GM18861 (cell line): ENCODE data around the gene WDR1.
A peak's percentile ranks its signal among the peaks of the same experiment; 100 is the strongest.

ENCODE experiments used
- ATAC-seq: cut with Tn5 transposase; IDR thresholded peaks from one replicate; pipeline ENCODE4 v1.9.1; 2021; ENCODE audit not compliant: unreplicated experiment

The WDR1 gene

DNA sequence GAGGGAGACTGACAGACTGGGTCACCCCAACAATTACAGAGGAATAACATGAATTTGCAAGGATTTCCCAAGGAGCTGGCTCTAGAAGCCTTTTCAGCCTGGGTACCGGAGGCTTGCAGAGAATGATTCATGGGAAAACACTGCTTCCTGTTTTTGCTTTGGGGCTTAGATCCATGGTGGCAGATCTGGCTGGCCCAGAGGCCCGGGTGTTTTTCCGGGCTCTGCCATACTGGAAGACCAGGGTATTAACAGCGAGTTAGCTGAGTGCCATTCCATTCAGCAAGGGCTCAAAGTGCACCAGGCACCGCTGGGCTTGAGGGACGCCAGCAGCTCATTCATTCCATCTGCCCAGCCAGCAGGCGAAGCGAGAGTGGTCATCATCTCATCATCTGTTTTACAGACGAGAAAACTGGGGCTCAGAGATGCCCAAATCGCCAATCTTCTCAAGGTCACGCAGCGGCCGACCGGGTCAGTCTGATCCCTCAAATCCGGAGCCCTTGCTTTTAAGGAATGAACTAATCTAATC lies 1.3 kb downstream of the WDR1 start:
- no peak for ATAC-seq

DNA sequence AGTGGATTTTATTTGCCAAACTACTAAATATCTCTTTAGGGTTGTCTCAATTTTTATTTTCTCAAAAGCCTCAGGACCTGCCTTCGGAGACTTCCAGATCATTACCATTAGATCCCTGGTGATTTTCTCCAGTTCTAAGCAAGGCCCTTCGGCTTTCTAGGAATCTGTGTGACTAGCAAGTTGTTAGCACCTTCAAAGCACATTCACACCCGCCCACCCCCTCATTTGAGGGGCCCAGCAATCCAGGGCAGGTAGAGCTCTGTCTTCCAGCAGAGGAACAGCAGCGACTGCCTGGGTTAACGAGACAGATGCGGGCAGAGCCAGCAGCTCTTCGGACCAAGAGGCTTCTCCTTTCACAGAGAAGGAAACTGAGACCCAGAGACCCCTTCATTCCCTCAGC lies 2.0 kb downstream of the WDR1 start:
- no peak for ATAC-seq

DNA sequence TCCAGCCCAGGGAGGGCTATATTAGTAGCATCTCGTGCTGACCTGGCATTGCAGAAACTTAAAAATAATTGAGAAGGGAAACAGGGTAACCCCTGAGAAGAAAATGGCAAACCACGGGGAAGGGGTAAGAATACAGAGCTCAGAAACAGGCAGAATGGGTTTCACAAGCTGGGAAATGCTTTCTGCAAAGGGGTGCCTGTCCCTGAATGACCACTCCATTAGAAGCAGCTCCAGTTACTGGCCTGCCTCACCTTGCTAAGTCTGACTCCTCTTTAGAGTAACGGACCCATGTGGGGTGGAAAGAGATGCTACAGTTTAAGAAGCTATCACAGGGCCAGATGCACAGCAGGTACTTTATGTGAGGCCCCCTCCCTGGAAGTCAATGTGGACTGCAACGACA lies 2.5 kb downstream of the WDR1 start:
- no peak for ATAC-seq

DNA sequence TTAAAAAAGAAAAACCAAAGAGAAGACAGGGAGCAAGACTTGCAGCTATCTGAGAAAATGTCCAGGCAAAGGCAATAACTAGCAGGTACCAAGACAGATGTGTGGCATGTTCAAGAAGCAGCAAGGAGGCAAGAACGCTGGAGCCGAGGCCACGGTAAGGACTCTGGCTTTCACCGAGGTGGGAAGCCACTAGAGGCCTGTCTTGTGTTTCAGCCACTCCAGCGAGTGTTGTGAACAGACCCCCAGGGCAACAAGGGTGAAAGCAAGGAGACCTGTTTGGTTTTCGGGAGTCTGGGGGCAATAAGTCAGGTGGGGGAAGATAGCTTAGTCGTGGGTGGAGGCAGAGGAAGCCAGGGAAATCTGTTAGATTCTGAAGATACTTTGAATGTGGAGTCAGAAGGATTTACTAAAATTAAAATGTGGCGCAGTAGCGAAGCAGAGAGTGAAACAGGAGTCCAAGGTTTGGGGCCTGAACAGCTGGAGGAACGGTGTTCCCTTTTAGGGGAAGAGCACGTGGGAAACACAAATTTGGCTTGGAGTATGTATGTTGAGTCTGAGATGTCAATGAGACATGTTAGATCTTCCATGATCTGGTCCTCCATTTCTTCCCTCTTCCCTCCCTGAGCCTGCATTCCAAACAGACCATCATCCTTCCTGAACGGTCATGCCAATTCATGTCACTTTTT lies 3.1 kb downstream of the WDR1 start:
- ATAC-seq: no peak

DNA sequence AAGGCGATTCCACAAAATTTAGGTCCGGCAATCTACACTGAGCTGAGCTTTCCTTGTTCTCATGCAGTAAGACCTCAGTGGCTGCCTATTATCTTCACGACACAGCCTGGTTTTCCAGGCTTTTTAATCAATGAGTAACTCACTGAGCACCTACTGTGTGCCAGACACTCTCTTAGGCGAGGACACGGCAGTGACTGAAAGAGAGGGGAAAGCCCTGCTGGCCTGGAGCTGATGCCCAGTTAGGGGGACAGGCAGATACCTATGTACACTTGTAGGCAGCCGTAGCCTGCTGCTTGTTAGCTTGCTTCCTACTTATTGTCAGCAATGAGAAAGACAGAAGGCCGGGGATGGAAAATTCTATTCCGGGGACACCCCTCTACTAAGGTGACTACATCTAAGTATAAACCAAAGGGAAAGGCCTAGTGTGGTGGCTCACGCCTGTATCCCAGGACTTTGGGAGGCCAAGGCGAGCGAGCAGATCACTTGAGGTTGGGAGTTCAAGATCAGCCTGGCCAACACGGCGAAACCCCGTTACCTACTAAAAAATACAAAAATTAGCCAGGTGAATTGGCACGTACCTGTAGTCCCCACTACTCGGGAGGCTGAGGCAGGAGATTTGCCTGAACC lies 3.8 kb downstream of the WDR1 start:
- ATAC-seq: no peak

DNA sequence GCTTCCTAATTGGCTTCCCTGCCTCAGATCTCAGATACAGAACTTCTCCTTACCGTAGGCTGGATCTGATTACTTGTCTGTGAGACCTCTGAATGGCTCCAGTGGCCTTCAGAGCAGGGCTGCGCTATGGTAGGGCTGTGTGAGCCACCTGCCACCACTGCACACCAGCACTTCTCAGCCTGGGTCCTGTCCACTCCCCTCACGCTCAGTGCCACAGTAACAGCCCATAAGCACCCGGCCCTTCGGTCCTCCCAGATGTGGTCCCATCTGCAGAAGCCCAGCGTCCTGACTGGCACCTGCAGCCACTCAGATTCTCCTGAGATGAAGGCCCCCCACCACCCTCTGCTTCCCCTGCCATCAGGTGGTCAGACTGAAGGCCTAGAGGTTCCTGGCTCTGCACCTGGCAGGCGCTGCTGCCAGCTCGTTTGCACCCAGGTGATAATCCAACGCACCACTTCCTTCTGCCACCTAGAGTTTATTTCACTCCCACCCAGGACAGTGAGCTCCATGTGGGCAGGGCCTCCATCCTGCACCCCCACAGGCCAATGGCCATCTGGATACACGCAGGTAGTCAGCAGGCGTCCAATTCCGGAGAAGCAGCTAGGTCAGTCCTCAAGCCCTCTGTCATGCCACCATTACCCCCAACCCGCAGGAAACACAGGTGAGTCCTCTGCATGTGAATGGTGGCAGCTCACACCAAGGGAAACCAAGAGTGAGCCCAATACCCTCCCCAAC lies 5.4 kb downstream of the WDR1 start:
- no peak for ATAC-seq

DNA sequence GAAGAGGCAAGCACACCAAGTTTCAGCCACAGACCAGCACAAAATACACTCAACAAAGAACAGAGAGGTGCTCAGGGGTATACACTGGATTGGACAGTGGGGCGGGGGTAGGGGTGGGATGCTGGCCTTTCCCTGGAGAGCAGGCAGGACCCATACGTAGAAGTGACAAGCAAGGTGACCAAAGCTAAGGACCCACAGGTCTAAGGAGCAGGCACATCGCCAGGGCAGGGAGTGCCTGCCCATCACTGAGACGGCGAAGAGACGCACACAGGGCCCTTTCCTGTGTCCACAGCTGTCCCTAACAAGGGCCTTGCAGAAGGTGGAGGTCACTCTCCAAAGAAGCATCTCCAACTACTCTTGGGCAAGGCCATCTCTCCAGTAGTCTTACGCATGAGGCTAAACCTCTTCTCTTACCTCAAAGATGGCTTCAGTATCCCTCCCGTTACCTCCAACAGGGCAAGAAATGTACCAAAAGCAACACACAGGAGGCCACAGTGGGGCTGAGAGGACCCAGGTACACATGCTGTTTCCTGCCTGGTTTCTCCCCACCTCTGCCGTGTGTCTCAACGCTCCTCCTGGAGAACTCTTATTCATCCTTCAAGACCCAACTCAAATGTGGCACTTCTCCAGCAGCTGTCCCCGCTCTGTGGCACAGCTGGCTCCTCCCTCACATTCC lies 6.5 kb downstream of the WDR1 start:
- no peak for ATAC-seq

DNA sequence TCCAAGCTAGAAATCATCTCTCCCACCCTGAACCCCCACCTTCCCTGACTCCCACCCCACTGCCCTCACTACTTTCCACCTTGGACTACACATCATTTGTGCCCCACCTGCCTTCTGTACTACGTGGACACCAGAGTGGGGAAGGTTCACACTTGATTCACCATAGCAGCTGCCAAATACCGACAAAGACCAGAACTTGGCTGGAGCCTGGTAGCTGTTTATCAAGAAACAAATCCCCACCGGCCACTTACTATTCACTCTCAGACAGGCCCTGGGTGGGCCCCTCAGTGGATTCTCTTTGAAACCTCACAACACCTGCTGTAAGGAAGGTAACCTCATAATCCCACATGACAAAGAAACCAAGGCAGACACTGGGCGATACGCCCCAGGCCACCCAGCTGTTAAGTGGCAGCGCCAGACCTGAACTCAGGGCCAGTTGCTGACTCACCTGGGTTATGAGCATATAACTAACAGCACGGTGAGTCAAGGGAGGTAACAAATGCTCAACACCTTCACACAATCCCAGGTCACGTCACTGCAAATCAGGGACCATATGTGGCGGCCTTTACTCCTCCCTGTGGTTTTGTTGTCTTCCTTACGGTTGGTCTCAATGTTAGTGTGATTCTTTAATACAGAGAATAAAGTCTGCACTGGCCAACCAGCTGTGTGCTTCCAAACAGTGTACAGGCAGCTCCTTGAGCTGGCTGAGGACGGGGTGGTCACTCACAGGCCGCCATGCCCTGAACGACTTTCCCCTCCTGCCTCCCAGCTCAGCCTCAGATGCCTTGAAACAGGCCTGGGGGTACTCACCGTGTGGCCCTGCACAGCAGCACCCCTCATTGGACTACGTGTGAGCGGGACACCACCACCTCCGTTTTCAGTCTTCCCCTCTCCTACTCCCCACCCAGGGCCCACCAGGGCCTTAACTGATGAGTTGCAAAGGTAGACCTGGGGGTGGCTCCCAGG lies 7.5 kb downstream of the WDR1 start:
- ATAC-seq: no peak

DNA sequence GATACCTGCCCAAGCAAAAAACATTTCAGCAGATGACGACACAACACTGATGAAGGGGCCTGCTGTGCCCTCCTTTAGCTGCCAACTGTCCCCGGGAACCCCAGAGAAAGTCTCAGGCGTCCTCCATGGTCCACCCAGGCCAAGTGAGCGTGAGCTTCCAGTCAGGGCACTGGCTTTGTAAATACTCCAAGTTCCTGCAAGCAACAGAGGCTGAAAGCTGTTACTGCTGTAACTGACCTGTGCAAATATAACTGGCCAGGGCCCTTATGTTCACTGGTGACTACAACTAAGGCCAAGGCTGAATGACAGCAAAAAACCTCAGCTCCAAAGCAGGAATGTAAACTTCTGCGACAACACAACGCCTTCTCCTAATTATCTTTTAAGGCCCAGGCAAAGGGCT lies 8.2 kb downstream of the WDR1 start:
- no peak for ATAC-seq

DNA sequence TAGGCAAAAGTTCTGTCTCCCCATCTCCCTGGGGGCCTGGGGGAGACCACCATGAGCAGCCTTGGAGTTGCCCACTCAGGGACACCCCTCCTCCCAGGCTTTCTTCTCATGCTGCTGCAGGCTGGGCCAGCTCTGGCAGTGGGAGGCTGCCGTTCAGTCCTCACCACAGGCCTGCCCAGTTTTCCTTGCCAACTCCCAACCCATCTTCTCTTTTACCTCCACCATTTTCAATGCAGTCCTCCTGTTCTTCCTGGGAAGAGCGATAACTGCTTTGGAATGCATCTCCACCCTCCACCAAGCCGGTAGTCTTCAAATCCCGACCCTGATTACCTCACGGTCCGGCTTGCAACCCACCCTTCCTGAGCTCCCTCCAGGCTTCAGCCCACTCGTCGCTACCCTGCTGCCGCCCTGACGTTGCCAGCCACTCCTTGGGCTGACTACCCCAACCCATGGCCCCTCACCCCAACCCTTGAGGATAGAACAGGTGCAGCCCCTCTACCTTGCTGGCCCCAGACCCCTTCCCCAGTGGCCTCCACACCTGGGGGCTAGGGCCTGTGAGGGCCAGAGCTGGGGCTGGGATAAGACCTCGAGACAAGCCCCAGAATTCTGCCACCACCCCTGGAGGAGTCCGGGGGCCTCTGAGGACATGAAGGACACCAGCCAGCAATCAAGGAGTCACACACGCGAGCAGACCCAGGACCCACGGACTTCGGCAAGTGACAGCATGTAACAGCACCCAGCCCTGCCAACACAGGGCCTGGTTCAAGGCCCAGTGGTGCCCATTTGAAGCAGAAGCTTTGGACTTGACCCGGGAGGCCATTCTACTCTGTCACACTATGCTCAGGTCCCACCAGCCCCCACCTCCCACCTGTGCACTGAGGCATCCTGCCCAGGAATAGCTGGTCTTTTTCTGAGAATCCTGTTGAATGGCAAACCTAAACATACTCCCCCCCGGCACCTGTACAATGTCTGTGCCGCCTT lies 9.2 kb downstream of the WDR1 start:
- no peak for ATAC-seq

DNA sequence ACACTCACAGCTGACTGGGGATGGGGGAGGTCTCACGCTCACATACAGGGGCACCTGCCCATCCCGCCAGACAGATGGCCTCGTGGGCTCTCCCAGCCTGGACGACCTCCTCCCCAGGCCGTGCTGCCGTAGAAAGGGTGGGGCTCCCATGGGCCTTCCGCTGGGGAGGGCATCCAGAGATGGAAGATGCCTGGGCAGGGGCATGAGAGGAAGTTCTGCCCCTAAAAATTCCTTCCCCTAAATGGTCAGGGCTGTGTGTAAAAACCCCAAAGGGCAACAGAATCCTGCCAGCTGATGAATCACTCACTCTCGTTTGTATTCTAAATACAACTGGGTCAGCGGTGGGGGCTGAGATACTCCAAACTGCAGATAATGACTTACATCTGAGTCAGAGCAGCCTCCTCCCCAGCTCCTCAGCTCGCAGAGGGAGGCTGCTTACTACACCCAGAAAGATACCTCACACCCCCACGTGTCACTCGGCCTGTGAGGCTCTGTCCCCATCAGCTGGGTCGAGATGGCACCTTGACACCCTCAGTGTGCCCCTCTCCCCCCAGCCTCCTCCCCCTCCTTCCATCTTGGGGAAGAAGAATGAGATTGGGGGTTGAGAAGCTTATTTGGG lies 10.1 kb downstream of the WDR1 start:
- peak; percentile 38 for ATAC-seq

DNA sequence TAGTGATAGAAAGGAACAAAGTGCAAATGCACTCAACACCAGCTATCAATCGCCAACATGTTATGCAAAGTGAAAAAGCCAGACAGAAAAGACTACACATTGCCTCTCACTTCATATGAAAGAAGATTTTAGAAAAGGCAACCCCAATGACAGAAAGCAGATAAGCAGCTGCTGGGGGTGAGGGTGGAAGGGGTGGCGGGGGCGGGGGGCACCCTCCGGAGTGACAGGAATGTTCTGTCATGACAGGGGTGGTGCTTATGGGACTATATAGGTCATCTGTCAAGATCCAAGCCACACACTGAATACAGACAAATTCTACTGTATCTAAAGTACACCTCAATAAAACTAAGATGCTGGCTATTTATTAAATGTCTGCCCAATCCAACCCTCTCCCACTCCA lies 10.7 kb downstream of the WDR1 start:
- ATAC-seq: no peak

DNA sequence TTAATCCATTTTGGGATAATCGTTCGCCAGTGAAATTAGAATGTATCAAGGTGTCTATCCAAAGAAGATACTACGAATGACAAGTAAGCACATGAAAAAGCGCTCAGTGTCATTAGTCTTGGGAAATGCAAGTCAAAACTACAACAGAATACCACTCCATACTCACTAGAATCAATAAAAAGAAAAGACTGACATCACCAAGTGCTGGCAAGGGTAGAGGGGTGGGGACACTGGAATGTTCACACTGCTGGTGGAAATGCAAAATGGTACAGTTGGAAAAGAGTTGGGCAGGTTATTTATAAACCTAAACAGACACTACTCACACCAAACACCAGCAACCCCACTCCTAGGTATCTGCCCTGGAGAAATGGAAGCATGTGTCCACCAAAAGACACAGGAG lies 11.2 kb downstream of the WDR1 start:
- no peak for ATAC-seq

DNA sequence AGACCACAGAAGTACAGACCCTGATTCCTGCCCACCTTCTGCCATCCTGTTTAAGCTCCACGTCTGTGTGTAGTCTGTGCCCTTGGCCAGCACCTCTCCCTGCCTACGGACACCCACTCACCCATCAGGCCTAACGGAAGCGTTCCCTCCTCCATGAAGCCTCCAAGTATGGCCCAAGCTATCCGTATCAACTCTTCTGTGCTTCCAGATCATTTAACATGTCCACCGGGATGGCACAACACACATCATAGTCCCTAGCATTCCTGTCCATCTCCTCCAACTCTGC lies 11.7 kb downstream of the WDR1 start:
- no peak for ATAC-seq

DNA sequence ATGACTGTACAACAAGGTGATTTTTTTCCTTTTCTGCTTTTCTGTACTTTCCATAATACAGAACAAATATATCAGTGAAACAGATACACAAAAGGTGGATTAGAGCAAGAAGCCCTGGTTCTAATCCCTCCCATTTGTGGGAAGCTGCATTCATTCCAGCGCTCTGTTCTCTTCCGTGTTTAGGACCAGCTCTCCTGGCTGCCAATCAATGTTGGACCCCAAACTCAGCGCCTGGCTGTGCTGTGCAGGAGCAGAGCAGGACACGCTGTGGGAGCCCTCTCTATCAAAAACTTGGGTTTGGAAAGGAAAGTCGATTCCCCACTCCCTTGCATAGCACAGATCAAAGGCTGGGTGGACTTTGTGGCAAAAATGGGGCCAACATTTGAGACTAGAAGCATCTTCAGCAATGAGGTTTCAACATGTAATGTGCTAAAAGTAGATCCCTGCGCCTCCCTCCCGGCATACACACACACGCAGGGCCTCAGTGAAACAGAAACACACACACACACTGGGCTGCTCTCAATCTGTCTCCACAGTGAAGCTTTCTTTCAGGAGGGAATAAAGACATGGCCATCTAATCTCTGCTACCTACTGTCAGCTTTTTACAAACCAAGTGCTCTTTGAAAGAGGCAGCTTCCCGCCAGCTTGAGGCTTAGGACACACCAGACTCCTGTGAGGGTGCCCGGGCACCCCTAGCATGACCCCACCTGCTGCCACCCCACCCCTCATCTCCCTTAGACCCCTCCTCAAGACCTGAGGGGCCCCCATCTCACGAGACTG lies 12.2 kb downstream of the WDR1 start:
- ATAC-seq: no peak

DNA sequence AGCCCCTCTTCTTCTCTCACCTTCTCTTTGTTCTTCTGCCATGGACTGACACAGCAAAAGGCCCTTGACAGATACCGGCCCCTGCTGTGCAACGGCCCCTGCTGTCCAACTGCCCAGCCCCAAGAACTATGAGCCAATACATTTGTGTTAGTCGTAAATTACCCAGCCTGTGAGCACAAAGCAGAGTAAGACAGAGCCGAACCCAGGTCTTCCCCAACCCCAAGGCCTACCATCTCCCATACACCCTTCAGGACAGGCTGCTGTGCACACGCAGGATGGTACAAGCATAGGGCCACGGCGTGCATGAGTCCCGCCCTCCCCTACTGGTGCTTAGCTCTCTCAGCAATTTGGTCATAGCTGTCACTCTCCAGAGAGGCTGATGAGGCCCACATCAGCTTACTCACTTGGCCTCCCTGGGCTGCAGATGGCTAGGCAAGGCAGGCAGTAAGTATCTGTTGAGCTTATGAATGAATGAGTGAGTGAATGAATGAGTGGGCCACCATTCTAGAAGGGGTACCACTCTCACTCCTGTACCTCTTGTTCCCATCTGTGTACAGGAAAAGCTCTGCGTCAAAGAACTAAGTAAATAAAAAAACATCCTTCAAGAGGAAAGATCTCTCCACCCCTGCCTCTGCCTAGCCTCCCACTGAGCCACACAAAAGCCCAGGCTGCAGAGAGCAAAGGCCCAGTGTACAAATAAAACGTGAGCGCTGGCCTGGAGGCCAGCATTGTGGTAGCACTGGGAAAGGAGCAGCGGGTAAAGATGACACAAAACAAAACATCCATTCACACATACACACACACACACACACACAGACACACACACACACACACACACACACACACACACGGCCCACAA lies 13.9 kb downstream of the WDR1 start:
- no peak for ATAC-seq
